Measurements from ENCODE around the gene MRGPRD. TPM values are rescaled to one million over a fixed set of nuclear protein-coding genes. Genes with fewer than 3 reads are reported as not detected.

Gene MRGPRD
- total RNA-seq, 1 experiment from 2014 or later = not detected

DNA sequence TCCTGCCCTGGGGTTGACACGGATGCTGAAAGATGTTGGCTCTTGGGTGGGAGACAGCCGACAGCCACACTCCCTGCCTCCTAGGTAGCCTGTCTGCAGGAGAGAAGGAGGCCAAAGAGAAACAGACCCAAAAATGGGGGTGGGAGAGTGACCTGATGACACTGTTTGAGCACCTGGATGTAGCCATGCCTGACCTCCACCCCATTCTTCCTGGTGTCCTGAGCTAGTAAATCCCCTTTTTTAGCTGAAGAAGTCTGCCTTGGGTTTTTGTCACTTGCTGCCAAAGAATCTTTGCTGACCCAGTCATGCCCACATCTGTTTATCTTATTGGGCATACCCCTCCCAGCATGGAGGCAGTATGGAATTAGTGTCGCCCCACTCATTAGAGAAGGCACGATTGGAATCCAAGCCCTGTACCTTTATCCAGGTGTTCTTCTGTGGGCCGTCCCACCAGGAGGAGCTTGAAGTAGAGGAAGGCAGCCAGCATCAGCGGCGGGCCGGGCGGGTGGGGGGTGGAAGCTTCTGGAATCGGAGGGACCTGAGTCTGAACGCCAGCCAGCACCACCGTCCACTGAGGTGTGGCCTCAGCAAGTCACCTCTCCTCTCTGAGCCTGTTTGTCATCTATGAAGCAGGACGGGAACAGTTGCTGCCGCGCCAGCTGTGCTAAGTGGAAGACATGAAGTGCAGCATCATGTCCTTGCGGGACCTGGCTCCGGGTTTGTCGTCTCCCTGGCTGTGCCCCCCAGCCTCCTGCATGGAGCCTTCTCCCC, 39.3 kb downstream of the MRGPRD start:
- Histone ChIP-seq H4K20me1 (ENCODE audit: insufficient read depth) (no peaks in the 10 kb centered on the region), H3K27me3 (ENCODE audit: insufficient read depth, low read length) (no peaks in the 10 kb centered on the region), H2AFZ (ENCODE audit: low read depth, low read length, poor library complexity, severe bottlenecking) (no peak overlapping the region), H3K79me2 (ENCODE audit: insufficient read depth, low read length) (no peaks in the 10 kb centered on the region), H3K4me1 (ENCODE audit: control insufficient read depth in 1 of 2, insufficient read depth in 2 of 2, low read length in 2 of 2) (no peaks in the 10 kb centered on the region), H3K9ac (ENCODE audit: low read length) (no peak overlapping the region), H3K9me3 (ENCODE audit: control insufficient read depth in 1 of 2, insufficient read depth in 1 of 2, low read depth in 1 of 2, low read length in 2 of 2) (no peaks in the 10 kb centered on the region), H3K36me3 (ENCODE audit: control insufficient read depth in 1 of 2, insufficient read depth in 2 of 2, low read length in 2 of 2) (peaks cover 7 to 11% of the 10 kb centered on the region in 2 experiments; a peak in 2 of 4 replicates), H3K4me3 (replicated peaks in 1 of 2; ENCODE audit: low read depth in 1 of 2, low read length in 2 of 2) (no peak overlapping the region), H3K4me2 (ENCODE audit: low read length) (no peak overlapping the region), H3K27ac (ENCODE audit: low read depth, low read length) (no peak overlapping the region), H3K9me2 (ENCODE audit: insufficient read depth) (no peaks in the 10 kb centered on the region)
- POLR2A ChIA-PET = no interaction called here
- BruUV-seq (replicated peaks) = no TSS peak
- ATAC-seq (no peak), DNase-seq (ENCODE audit: low read depth, low spot score) (no peak)
- intact Hi-C loops (cut with micrococcal nuclease) = no loop called here
- no peak for TF ChIP-seq MAX (IDR thresholded peaks at IDR 0.05)
- no peak for TF ChIP-seq SRF (IDR thresholded peaks at IDR 0.05; ENCODE audit: low read depth)
- no peak for TF ChIP-seq JUND (IDR thresholded peaks at IDR 0.05)
- CTCF ChIA-PET = no interaction called here
- RAD21 ChIA-PET (ENCODE audit: low non-redundant PET in 1 of 2, low total read pairs in 2 of 2, uncharacterized antibody in 2 of 2, unreplicated experiment in 2 of 2) = interaction anchor here in 1 of 2 experiments (0.7 kb wide), 1 partner anchor 8 kb away, joined by 3 read pairs; no protein-coding TSS in a partner anchor

DNA sequence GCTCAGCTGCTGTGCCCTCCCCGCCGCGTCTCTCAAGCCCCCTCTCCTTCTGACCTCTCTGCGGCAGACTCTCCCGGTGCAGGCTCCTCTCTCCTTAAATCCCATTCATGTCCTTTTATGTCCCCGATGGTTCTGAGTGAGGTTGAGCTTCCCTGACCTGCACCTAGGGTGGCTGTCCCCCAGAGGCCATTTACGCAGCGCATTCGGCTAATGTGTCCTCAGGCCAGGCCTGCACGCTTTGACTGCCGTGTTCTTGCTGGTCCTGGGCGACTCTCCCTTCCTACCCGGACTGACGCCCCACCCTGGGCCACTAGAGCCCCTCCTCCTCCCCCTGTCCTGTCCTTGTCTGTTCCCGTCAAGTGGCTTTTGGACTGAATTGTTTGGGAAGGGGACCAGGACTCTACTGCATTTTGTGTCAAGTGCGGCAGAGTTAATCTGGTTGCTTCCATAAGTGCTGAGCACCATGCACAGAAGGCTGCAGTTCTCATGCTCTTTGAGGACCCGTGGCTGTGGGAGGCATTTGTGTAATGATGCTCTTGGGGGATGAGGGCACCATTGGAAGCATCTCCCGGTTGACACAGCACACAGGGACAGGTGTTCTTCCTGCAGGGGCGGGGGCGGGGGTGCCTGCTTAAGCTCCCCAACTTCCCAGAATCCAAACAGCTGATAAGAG, 40.0 kb downstream of the MRGPRD start:
- CTCF ChIA-PET = no interaction called here
- DNase-seq (ENCODE audit: low read depth, low spot score) = no peak
- H3K9me2 ChIP-seq (ENCODE audit: insufficient read depth) = no peaks in the 10 kb centered on the region
- no peak overlapping the region for H3K9ac ChIP-seq (ENCODE audit: low read length)
- RAD21 ChIA-PET (ENCODE audit: low non-redundant PET in 1 of 2, low total read pairs in 2 of 2, uncharacterized antibody in 2 of 2, unreplicated experiment in 2 of 2) = no interaction called here
- ATAC-seq = no peak
- H2AFZ ChIP-seq (ENCODE audit: low read depth, low read length, poor library complexity, severe bottlenecking) = no peak overlapping the region
- H3K9me3 ChIP-seq (ENCODE audit: control insufficient read depth in 1 of 2, insufficient read depth in 1 of 2, low read depth in 1 of 2, low read length in 2 of 2) = no peaks in the 10 kb centered on the region
- no peaks in the 10 kb centered on the region for H3K27me3 ChIP-seq (ENCODE audit: insufficient read depth, low read length)
- POLR2A ChIA-PET = no interaction called here
- H3K79me2 ChIP-seq (ENCODE audit: insufficient read depth, low read length) = no peaks in the 10 kb centered on the region
- no peaks in the 10 kb centered on the region for H4K20me1 ChIP-seq (ENCODE audit: insufficient read depth)
- H3K4me3 ChIP-seq (replicated peaks in 1 of 2; ENCODE audit: low read depth in 1 of 2, low read length in 2 of 2) = no peak overlapping the region
- no peak for TF ChIP-seq ZFX (IDR thresholded peaks at IDR 0.05)
- peaks cover 9 to 16% of the 10 kb centered on the region in 2 experiments; a peak in 2 of 4 replicates for H3K36me3 ChIP-seq (ENCODE audit: control insufficient read depth in 1 of 2, insufficient read depth in 2 of 2, low read length in 2 of 2)
- no TSS peak for BruUV-seq (replicated peaks)
- H3K27ac ChIP-seq (ENCODE audit: low read depth, low read length) = no peak overlapping the region
- intact Hi-C loops (cut with micrococcal nuclease) = no loop called here
- H3K4me2 ChIP-seq (ENCODE audit: low read length) = no peak overlapping the region
- no peaks in the 10 kb centered on the region for H3K4me1 ChIP-seq (ENCODE audit: control insufficient read depth in 1 of 2, insufficient read depth in 2 of 2, low read length in 2 of 2)

Data from HCT116 (cell line).